KMS-11 (cell line): ENCODE results near the gene CREM.

ENCODE experiments used
- H2AFZ ChIP-seq: fragments of 200-600 bp; sonication (generic); 2 replicates; pipeline ENCODE4 v1.6.1; 2016; ENCODE audit warnings: antibody characterized with exemption, mixed run types, low read depth
- H3K27ac ChIP-seq: fragments of 200-600 bp; sonication (generic); 2 replicates; pipeline ENCODE4 v1.6.1; 2016; ENCODE audit warnings: mild to moderate bottlenecking, mixed run types
- H3K27me3 ChIP-seq: fragments of 200-600 bp; sonication (generic); 2 replicates; pipeline ENCODE4 v1.6.1; 2017; ENCODE audit warnings: mild to moderate bottlenecking, low read depth, mixed run types, moderate library complexity; ENCODE audit not compliant: insufficient read depth
- H3K36me3 ChIP-seq: fragments of 200-600 bp; sonication (generic); 2 replicates; pipeline ENCODE4 v1.6.1; 2017; ENCODE audit warnings: mild to moderate bottlenecking, mixed run types; ENCODE audit not compliant: insufficient read depth
- H3K4me1 ChIP-seq: fragments of 200-600 bp; sonication (generic); 2 replicates; pipeline ENCODE4 v1.6.1; 2016; ENCODE audit warnings: mild to moderate bottlenecking, low read depth, mixed run types; ENCODE audit not compliant: poor library complexity, severe bottlenecking
- H3K4me2 ChIP-seq: fragments of 200-600 bp; sonication (generic); 2 replicates; pipeline ENCODE4 v1.7.0; 2016; ENCODE audit warnings: mild to moderate bottlenecking, mixed run types
- H3K4me3 ChIP-seq: fragments of 200-600 bp; sonication (generic); IDR thresholded peaks from 2 replicates; pipeline ENCODE4 v1.6.1; 2017; ENCODE audit warnings: low read depth, low read length, mixed read lengths; ENCODE audit not compliant: insufficient read depth
- H3K79me2 ChIP-seq: fragments of 200-600 bp; sonication (generic); 2 replicates; pipeline ENCODE4 v1.6.1; 2016; ENCODE audit warnings: low read depth, mixed run types; ENCODE audit not compliant: insufficient read depth
- H3K9ac ChIP-seq: fragments of 200-600 bp; sonication (generic); 2 replicates; pipeline ENCODE4 v1.6.1; 2016; ENCODE audit warnings: mild to moderate bottlenecking, mixed run types
- H4K20me1 ChIP-seq: fragments of 200-600 bp; sonication (generic); 2 replicates; pipeline ENCODE4 v1.6.1; 2016; ENCODE audit warnings: mild to moderate bottlenecking, mixed run types; ENCODE audit not compliant: insufficient read depth
- TF ChIP-seq, protein P1 (sequence below): fragments of 200-600 bp; sonication (generic); conservative IDR thresholded peaks from 2 replicates; pipeline ENCODE4 v1.6.1; 2017; ENCODE audit warnings: low read depth, mild to moderate bottlenecking, antibody characterized with exemption, low read length, moderate library complexity, mixed read lengths

CREM gene

DNA sequence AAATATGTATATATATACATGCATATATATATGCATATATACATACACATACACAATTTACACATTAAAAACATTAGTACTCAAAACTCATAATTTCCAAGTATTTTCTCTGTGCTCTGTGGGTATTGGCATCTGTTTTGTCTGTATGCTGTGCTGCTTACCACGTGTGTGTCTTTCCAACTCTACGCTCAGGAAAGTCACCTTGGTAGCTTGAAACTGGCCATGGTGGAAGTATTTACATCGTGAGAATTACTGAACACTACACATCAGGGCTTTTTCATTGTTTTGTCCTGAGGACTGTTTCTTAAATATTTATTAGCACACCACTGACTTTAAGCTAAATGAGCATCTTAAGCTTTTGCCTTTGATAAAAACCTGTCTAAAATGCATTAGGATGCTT, 79.6 kb downstream of the CREM start:
- TF ChIP-seq, protein P1, sequence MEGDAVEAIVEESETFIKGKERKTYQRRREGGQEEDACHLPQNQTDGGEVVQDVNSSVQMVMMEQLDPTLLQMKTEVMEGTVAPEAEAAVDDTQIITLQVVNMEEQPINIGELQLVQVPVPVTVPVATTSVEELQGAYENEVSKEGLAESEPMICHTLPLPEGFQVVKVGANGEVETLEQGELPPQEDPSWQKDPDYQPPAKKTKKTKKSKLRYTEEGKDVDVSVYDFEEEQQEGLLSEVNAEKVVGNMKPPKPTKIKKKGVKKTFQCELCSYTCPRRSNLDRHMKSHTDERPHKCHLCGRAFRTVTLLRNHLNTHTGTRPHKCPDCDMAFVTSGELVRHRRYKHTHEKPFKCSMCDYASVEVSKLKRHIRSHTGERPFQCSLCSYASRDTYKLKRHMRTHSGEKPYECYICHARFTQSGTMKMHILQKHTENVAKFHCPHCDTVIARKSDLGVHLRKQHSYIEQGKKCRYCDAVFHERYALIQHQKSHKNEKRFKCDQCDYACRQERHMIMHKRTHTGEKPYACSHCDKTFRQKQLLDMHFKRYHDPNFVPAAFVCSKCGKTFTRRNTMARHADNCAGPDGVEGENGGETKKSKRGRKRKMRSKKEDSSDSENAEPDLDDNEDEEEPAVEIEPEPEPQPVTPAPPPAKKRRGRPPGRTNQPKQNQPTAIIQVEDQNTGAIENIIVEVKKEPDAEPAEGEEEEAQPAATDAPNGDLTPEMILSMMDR, result no peak
- Histone ChIP-seq H3K36me3 (no peaks in the 10 kb centered on the region), H3K27ac (no peak overlapping the region), H3K4me2 (no peak overlapping the region), H3K9ac (no peak overlapping the region), H4K20me1 (no peaks in the 10 kb centered on the region), H3K4me1 (peaks cover 11% of the 10 kb centered on the region), H3K79me2 (no peaks in the 10 kb centered on the region), H3K27me3 (no peaks in the 10 kb centered on the region), H3K4me3 (no peak overlapping the region), H2AFZ (no peak overlapping the region)

DNA sequence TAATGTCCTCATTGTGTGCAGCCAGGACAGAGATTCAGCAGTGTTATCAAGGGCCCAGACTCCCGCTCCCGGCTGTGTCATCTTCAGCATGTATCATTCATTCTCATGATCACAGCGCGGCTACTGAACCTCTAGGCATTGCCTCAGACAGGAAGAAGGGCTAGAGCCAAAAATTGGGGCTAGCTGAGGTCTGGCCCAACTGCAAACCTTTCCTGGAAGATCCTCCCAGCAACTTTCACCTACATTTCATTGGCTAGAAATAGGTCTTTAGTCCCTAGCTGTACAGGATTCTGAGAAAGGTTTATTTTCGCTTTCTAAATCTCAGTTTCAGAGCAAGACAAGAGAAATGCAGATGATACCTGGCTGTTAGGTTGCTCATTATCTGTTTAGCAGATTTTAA, 81.9 kb downstream of the CREM start:
- H3K9ac ChIP-seq, result no peak overlapping the region
- no peak overlapping the region for H3K27ac ChIP-seq

DNA sequence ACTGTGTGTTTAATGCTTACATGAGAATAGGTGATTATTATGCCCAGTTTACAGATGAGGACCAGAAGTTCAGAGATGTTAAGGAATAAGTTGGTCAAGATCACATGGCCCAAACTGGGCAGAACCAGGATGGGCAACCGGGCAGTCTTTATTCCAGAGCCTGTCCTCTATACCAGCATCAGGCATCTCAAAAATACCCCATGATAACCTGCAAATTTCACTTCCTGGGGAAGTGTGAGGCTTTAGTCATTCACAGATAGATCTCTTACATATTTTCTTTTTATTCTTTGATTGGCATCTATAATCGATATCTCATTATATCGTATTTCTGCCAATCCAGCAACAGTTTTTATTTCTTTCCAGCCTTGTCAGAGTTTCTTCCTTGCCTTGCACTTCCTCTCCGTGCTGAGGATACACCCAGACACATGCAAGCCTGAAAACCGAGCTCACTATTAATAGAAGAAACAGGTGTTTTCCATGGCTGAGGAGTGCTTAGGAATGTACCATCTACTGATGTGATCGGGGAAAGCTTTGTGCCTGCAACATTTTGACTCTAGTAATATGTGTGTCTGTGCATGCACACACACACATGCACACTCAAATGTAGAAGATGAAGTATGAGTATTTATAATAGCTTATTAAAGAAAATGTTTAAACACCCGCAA, 82.4 kb downstream of the CREM start:
- Histone ChIP-seq H3K4me1 (peaks cover 11% of the 10 kb centered on the region), H3K36me3 (no peaks in the 10 kb centered on the region), H3K27ac (no peak overlapping the region), H2AFZ (no peak overlapping the region), H4K20me1 (no peaks in the 10 kb centered on the region), H3K9ac (no peak overlapping the region), H3K79me2 (no peaks in the 10 kb centered on the region), H3K4me2 (no peak overlapping the region), H3K27me3 (no peaks in the 10 kb centered on the region), H3K4me3 (no peak overlapping the region)
- TF ChIP-seq, protein P1, result no peak

More for the DNA sequence above, 81.9 kb downstream of the CREM start:
- H4K20me1 ChIP-seq, result no peaks in the 10 kb centered on the region
- H3K79me2 ChIP-seq, result no peaks in the 10 kb centered on the region
- no peaks in the 10 kb centered on the region for H3K36me3 ChIP-seq
- peaks cover 11% of the 10 kb centered on the region for H3K4me1 ChIP-seq
- no peak overlapping the region for H2AFZ ChIP-seq
- H3K27me3 ChIP-seq, result no peaks in the 10 kb centered on the region
- TF ChIP-seq, protein P1, result no peak
- H3K4me2 ChIP-seq, result no peak overlapping the region
- no peak overlapping the region for H3K4me3 ChIP-seq

DNA sequence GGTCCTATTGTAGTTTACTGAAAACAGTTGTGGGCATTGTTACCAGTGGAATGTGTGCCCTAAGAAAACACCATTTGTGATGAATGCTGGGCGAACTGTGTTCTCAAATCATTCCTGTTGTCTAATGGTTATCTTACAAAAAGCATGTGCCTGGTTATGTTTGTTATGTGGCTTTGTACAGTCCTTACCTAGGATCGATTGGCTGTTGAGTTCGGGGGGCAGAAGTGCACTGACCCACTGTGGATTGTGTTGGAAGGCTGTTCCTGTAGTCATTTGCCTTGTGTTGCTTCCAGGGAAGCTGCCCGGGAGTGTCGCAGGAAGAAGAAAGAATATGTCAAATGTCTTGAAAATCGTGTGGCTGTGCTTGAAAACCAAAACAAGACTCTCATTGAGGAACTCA, 84.3 kb downstream of the CREM start:
- Histone ChIP-seq H3K79me2 (no peaks in the 10 kb centered on the region), H4K20me1 (no peaks in the 10 kb centered on the region), H3K4me1 (peaks cover 11% of the 10 kb centered on the region), H2AFZ (no peak overlapping the region), H3K36me3 (no peaks in the 10 kb centered on the region), H3K9ac (no peak overlapping the region), H3K4me2 (no peak overlapping the region), H3K27me3 (no peaks in the 10 kb centered on the region), H3K27ac (no peak overlapping the region), H3K4me3 (no peak overlapping the region)
- TF ChIP-seq, protein P1, result no peak
